ENCODE data around the gene MLN.
"Not testable (repeated sequence)": the region's sequence is repeated elsewhere in the genome, so short reads cannot be mapped to it uniquely, and the experiment has no call there.

MLN gene

DNA sequence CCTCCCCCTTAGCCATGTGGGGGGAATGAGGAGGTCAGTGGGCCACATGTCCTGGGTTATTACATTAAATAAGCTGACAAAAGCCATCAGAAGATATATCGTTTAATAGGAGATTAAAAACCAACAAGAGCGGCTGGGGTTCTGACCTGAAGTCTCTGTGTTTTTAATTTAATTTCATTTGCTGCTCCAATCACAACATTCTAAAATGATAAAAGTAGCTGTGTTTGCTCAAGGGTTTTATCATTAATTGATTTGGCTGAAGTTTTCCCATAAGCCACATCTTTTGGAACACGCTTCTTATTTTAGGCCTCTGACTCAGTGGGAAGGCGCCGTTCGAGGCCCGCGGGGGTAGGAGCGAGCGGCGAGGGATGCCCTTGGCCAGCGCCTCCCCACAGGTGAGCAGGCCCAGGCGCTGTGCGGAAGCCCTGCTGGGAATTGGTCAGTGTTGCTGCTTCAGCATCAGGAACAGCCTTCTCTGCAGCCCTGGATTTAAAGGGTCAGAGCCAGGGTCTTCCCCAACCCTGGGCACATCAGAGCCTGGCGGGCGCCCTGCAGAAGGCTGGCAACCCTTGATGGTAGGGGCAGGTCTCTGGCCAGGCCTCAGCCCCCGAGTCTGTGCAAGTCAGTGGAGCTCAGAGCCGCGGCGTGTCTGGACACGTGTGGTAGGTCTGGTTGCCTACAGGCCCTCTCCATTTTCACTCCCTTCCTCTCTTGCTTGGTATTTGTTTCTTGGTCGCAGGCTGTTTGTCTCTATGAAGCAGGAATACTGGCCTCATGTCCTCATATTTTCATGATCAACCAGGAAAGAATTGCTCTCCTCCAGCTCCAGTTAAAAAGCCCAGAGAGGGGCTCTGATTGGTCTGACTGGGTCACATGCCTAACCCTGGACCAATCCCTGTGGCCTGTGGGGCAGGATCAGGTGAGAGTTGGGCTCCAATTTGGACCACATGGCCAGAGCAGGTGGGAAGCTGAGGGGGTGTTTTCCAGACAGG is 30.9 kb upstream of the MLN start:
- ATAC-seq, result no peak

DNA sequence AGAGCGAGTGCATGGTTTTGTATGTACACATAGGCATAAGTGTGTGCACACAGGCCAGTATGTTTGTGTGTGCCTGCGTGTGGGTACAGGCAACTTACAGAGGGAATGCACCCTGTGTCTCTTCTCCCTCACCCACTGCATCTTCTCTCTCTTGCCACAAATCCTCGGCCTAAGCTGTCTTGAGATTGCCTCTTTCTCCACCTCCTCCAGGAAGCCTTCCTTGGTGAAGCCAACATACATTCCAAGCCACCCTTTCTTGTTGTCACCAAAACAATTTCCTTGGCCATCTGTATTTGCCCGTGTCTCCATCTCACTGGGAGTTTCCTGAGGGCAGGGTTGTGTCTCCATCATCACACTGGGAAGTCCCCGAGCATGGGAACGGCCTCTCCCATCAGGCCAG is 29.8 kb upstream of the MLN start:
- ATAC-seq (no peak), DNase-seq (no peak)

More for the DNA sequence above, 30.9 kb upstream of the MLN start:
- no peak for DNase-seq

GRCh38 chr6:33832831-33833230 is 29.0 kb upstream of the MLN start:
- not testable (repeated sequence) for DNase-seq, ATAC-seq

- ATAC-seq, DNase-seq: not testable (repeated sequence)
These were observed 27.9 kb upstream of the MLN start for GRCh38 chr6:33831725-33832124.

- no peak for DNase-seq
- ATAC-seq, result no peak
These were observed 26.9 kb upstream of the MLN start for GRCh38 chr6:33830635-33831240.

DNA sequence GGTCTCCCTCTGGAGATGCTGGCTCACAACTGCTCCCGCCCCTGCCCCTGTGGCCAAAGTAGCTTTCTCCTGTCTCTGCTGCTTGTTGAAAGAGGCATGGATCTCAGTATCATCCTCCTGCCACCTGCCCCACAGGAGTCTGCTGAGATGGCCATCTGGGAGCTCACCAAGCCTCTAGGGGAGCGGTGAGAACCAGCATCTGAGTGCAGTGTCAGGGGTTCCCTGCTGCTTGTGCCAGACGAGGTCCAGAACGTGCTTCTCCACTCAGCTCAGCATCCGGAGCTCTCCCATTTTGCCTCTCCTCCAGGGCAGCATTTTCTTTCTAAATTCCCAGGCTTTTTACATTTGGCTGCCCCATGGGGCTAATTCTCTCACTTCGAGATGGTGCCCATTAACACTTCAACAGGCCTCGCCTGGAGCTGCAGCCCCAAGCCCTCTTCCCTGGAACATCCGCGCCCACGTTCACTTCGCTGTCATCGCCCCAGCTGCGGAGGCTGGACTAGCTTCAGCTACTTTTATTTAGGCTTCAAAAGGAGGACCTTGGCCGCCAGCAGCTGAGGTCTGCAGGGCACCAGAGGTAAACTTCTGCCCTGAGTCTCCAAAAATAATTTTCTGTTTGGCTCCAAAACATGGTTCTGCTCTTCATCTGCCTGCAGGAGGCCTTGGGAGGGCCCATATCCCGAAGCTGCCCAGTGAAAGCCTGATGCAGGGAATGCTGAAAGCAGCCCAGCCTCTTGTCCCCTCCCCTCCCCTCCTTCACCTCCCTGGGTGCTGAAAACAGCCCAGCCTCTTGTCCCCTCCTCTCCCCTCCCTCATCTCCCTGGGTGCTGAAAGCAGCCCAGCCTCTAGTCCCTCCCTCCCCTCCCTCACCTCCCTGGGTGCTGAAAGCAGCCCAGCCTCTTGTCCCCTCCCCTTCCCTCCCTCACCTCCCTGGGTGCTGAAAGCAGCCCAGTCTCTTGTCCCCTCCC is 25.2 kb upstream of the MLN start:
- ATAC-seq, result no peak
- DNase-seq, result no peak

GRCh38 chr6:33828452-33828763 is 24.6 kb upstream of the MLN start:
- DNase-seq (no peak), ATAC-seq (no peak)

- DNase-seq, result no peak
- no peak for ATAC-seq
These were observed 24.0 kb upstream of the MLN start for GRCh38 chr6:33827546-33828451.

DNA sequence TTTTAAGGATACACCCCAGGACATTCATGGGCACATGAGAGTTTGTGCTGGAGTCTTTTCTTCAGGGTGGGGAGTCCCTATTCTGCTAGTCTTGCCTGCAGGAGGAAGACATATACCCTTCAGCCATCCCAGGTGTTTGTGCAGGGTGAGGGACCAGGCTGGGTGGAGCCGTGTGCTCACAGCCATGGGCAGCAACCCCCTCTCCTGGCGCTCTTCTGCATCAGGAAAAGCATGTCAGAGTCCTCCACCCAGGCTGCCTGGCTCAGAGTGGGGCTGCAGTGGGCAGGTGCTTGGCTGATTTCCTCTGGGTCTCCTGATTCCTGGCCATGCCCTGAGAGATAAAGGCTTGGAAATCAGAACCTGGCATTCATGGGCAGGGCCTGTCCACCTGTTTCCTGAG is 22.7 kb upstream of the MLN start:
- DNase-seq (no peak), ATAC-seq (no peak)

- DNase-seq (no peak), ATAC-seq (peak; percentile 26)
These were observed 20.8 kb upstream of the MLN start for GRCh38 chr6:33824461-33825154.

- ATAC-seq (no peak), DNase-seq (no peak)
These were observed 20.0 kb upstream of the MLN start for GRCh38 chr6:33823806-33824205.

DNA sequence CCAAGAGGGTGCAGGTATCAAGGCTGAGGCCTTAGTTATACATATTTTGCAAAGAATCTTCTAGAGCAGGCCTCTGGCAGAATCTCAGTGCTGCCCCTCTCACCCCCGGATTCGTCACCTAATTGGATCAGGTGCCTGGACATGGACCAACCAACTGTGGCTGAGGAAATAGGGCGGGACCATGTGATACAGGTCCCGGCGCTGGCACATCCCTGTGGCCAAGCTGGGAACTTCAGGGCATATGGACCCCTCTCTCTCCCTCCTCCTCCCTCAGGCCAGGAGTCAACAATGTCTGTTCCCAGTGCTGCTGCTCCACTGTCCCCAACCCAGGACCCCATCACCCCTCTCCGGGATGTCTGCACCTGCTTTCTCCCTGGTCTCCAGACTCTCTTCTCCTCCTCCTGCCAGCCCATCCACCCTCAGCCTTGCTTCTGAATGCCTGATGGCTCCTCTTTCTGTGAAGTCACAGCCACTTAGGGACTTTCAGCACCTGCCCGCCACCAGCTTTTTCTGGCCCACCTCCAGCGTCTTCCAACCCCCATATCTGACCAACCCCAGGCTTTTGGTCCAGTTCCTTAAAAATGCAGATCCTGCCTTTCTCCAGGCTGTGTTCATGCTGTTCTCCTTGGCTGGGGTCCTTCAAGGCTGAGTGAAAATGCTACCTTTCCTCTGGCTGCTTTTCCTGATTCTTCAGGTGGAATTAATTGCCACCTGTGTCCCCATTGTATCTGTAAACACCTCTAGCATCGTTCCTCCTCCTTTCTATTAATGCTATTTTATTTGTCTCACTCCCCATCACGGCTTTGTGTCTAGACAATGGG is 19.0 kb upstream of the MLN start:
- DNase-seq (no peak), ATAC-seq (no peak)

DNA sequence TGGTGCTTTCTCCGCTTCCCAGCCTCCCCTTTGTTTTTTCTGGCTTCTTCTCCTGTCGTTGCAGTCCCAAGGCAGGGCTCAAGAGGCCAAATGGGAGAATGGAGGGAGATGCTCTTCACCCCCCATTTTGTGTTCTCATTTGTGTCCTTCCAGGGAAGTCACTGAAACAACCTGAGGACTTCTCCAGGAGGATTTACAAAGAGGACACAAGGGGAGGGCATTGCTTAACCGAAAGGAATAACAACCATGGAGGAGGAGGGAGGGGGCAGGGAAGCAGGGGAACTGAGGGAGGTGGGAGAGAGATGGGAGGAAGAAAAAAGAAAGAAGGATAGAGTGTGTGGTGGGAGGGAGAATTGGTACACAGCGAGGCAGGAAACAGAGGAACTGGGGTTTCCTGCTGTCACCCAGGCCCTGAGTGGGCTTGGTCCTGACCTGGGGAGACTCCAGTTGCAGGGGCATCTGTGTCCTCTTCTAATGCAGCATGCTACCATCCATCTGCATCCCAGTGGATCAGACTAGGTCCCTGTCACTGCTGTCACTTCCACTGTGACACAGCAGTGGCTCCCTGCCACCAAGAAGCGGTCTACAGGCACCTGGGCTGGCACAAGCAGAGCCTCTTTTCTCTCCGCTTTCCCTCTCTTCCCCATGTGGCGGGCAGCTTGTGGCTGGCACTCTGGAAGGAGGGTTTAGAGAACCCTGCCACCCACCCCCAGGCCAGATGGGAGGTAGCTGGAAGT is 17.1 kb upstream of the MLN start:
- no peak for ATAC-seq
- DNase-seq, result no peak

DNA sequence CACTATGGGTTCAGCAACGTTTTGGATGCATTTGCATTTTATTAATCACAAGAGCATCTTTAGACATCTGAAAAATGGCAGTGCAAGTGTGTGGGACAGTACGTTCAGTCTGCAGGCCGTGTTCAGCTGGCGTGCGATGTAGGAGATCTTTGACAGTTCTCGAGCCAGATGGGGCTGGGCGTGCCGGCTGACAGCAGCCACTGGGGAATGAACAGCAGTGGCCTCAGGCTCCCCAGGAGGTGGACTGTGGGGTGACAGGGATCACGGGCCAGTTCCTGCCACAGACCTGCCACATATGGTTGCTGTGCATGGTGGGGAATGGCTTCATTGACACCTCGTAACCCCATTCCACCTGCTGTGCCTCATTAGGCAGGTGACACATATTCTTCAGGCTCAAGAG is 16.4 kb upstream of the MLN start:
- DNase-seq, result no peak
- ATAC-seq, result no peak

DNA sequence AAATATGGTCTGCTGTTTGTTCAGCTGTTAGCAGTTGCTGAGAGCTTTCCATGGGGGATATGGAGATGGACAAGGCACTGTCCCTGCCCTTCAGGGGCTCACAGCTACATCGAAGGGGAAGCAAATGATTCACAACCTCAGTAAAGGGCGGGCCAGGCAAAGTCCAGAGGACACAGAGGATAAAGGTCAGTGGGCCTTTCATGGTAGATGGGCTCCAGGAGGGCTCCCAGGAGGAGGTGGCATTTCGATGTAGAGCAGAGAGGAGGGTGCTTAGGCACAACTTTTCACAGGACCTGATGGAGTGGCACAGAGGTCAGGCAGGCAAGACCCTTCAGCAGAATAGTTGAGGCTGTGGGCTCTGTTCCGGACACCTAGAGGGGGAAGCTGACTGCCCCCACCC is 15.2 kb upstream of the MLN start:
- ATAC-seq (no peak), DNase-seq (no peak)

GRCh38 chr6:33818293-33818692 is 14.5 kb upstream of the MLN start:
- ATAC-seq (no peak), DNase-seq (no peak)

GRCh38 chr6:33817489-33817888 is 13.7 kb upstream of the MLN start:
- ATAC-seq, result no peak

GRCh38 chr6:33816911-33817310 is 13.1 kb upstream of the MLN start:
- DNase-seq, result no peak
- ATAC-seq, result no peak

More at GRCh38 chr6:33817489-33817888, 13.7 kb upstream of the MLN start:
- no peak for DNase-seq

GRCh38 chr6:33815854-33816253 is 12.1 kb upstream of the MLN start:
- DNase-seq, result no peak
- peak; percentile 48 for ATAC-seq
